Skeletal muscle satellite cell (primary cell): Measurements from ENCODE around the gene TTLL10.
"Not testable (repeated sequence)": the region's sequence is repeated elsewhere in the genome, so short reads cannot be mapped to it uniquely, and the experiment has no call there.

Experiments
- H3K27me3 ChIP-seq: 2 replicates; pipeline ENCODE4 v1.7.0; 2013; ENCODE audit warnings: low read length; ENCODE audit not compliant: control insufficient read depth, insufficient read depth
- H3K36me3 ChIP-seq: 2 replicates; pipeline ENCODE4 v1.7.0; 2013; ENCODE audit warnings: mild to moderate bottlenecking, control low read depth, low read length; ENCODE audit not compliant: insufficient read depth
- H3K4me1 ChIP-seq: 2 replicates; pipeline ENCODE4 v1.7.0; 2013; ENCODE audit warnings: low read length; ENCODE audit not compliant: control insufficient read depth, insufficient read depth
- H3K4me2 ChIP-seq: 2 replicates; pipeline ENCODE4 v1.7.0; 2013; ENCODE audit warnings: mild to moderate bottlenecking, low read length
- H3K4me3 ChIP-seq: 2 replicates; pipeline ENCODE4 v1.7.0; 2013; ENCODE audit warnings: low read length
- H3K9ac ChIP-seq: 2 replicates; pipeline ENCODE4 v1.7.0; 2013; ENCODE audit warnings: mild to moderate bottlenecking, low read depth, low read length, moderate library complexity
- H3K9me3 ChIP-seq: replicated peaks from 2 replicates; pipeline ENCODE4 v1.7.0; 2013; ENCODE audit warnings: mild to moderate bottlenecking, control low read depth, low read length

TTLL10 gene

GRCh38 chr1:1187938-1188337, 14.3 kb downstream of the TTLL10 start:
- Histone ChIP-seq H3K4me2 (no peak overlapping the region), H3K9me3 (no peaks in the 10 kb centered on the region), H3K9ac (no peak overlapping the region)

GRCh38 chr1:1189111-1189510, 15.4 kb downstream of the TTLL10 start:
- H3K9me3 ChIP-seq, result no peaks in the 10 kb centered on the region
- no peak overlapping the region for H3K9ac ChIP-seq
- H3K36me3 ChIP-seq, result no peaks in the 10 kb centered on the region
- H3K4me3 ChIP-seq, result no peak overlapping the region
- peaks cover 17% of the 10 kb centered on the region for H3K27me3 ChIP-seq
- no peak overlapping the region for H3K4me2 ChIP-seq
- H3K4me1 ChIP-seq, result peaks cover 6% of the 10 kb centered on the region

More at GRCh38 chr1:1187938-1188337, 14.3 kb downstream of the TTLL10 start:
- H3K4me1 ChIP-seq, result peaks cover 6% of the 10 kb centered on the region
- no peaks in the 10 kb centered on the region for H3K36me3 ChIP-seq
- peaks cover 17% of the 10 kb centered on the region for H3K27me3 ChIP-seq
- no peak overlapping the region for H3K4me3 ChIP-seq

GRCh38 chr1:1191734-1192133, 18.1 kb downstream of the TTLL10 start:
- H3K9ac ChIP-seq, result no peak overlapping the region
- no peaks in the 10 kb centered on the region for H3K36me3 ChIP-seq

GRCh38 chr1:1194723-1195122, 21.0 kb downstream of the TTLL10 start:
- Histone ChIP-seq H3K36me3 (no peaks in the 10 kb centered on the region), H3K27me3 (peaks cover 3% of the 10 kb centered on the region), H3K4me3 (no peak overlapping the region)

More at GRCh38 chr1:1191734-1192133, 18.1 kb downstream of the TTLL10 start:
- Histone ChIP-seq H3K4me2 (no peak overlapping the region), H3K4me3 (no peak overlapping the region), H3K9me3 (no peaks in the 10 kb centered on the region), H3K27me3 (peaks cover 11% of the 10 kb centered on the region), H3K4me1 (no peaks in the 10 kb centered on the region)

GRCh38 chr1:1195726-1196125, 22.0 kb downstream of the TTLL10 start:
- not testable (repeated sequence) for H3K9me3 ChIP-seq, H3K4me2 ChIP-seq, H3K27me3 ChIP-seq, H3K36me3 ChIP-seq, H3K4me3 ChIP-seq, H3K4me1 ChIP-seq, H3K9ac ChIP-seq

More at GRCh38 chr1:1194723-1195122, 21.0 kb downstream of the TTLL10 start:
- Histone ChIP-seq H3K9me3 (no peaks in the 10 kb centered on the region), H3K4me1 (no peaks in the 10 kb centered on the region), H3K9ac (no peak overlapping the region), H3K4me2 (no peak overlapping the region)

GRCh38 chr1:1196431-1197187, 22.9 kb downstream of the TTLL10 start:
- Histone ChIP-seq H3K36me3 (no peaks in the 10 kb centered on the region), H3K27me3 (peaks cover 7% of the 10 kb centered on the region), H3K9ac (no peak overlapping the region), H3K4me1 (no peaks in the 10 kb centered on the region), H3K9me3 (no peaks in the 10 kb centered on the region), H3K4me2 (no peak overlapping the region), H3K4me3 (no peak overlapping the region)

- H3K9me3 ChIP-seq, result no peaks in the 10 kb centered on the region
- no peak overlapping the region for H3K4me3 ChIP-seq
- no peaks in the 10 kb centered on the region for H3K36me3 ChIP-seq
- peaks cover 7% of the 10 kb centered on the region for H3K27me3 ChIP-seq
- no peaks in the 10 kb centered on the region for H3K4me1 ChIP-seq
- H3K9ac ChIP-seq, result no peak overlapping the region
- H3K4me2 ChIP-seq, result no peak overlapping the region
Measured at GRCh38 chr1:1197188-1197500, 23.5 kb downstream of the TTLL10 start.

- Histone ChIP-seq H3K4me3 (no peak overlapping the region), H3K9me3 (no peaks in the 10 kb centered on the region), H3K9ac (no peak overlapping the region), H3K4me1 (no peaks in the 10 kb centered on the region), H3K36me3 (no peaks in the 10 kb centered on the region), H3K4me2 (no peak overlapping the region), H3K27me3 (peaks cover 7% of the 10 kb centered on the region)
Measured at GRCh38 chr1:1197551-1198422, 24.1 kb downstream of the TTLL10 start.

- Histone ChIP-seq H3K4me3 (no peak overlapping the region), H3K27me3 (peaks cover 7% of the 10 kb centered on the region), H3K9ac (no peak overlapping the region), H3K36me3 (no peaks in the 10 kb centered on the region), H3K9me3 (no peaks in the 10 kb centered on the region), H3K4me1 (no peaks in the 10 kb centered on the region), H3K4me2 (no peak overlapping the region)
Measured at GRCh38 chr1:1198423-1199140, 24.9 kb downstream of the TTLL10 start.

GRCh38 chr1:1199141-1199960, 25.7 kb downstream of the TTLL10 start:
- Histone ChIP-seq H3K4me1 (no peaks in the 10 kb centered on the region), H3K9me3 (no peaks in the 10 kb centered on the region), H3K36me3 (no peaks in the 10 kb centered on the region), H3K27me3 (peaks cover 7% of the 10 kb centered on the region), H3K4me3 (no peak overlapping the region), H3K4me2 (no peak overlapping the region), H3K9ac (no peak overlapping the region)
